Cardiac muscle cell (in vitro differentiated cells and primary cell): ENCODE measurements around the gene SMYD3. TPM values are rescaled to one million over a fixed set of nuclear protein-coding genes. Genes with fewer than 3 reads are reported as not detected.

Experiments
- DNase-seq, 2 donors: peaks; one replicate each; pipeline versions ENCODE4 v3.0.0 to v3.0.0-alpha.2; 2010 to 2017; ENCODE audit warnings: low read depth in 1 of 2, low spot score in 1 of 2
- H3K27ac ChIP-seq: fragments of 200-600 bp; sonication (generic); 2 replicates; pipeline ENCODE4 v1.5.1; 2016
- H3K27me3 ChIP-seq: fragments of 200-600 bp; sonication (generic); 2 replicates; pipeline ENCODE4 v1.6.0; 2016; ENCODE audit warnings: control low read depth
- H3K36me3 ChIP-seq: fragments of 200-600 bp; sonication (generic); 2 replicates; pipeline ENCODE4 v1.5.1; 2016; ENCODE audit warnings: control low read depth
- H3K4me1 ChIP-seq: fragments of 200-600 bp; sonication (generic); 2 replicates; pipeline ENCODE4 v1.8.1; 2017; ENCODE audit warnings: low read depth, mild to moderate bottlenecking, mixed run types
- H3K4me3 ChIP-seq: fragments of 200-600 bp; sonication (generic); 2 replicates; pipeline ENCODE4 v1.5.1; 2016; ENCODE audit warnings: mild to moderate bottlenecking
- H3K9me3 ChIP-seq: fragments of 200-600 bp; sonication (generic); 2 replicates; pipeline ENCODE4 v1.5.1; 2017; ENCODE audit warnings: low read depth, mild to moderate bottlenecking, control low read depth
- polyA plus RNA-seq: library from polyadenylated mRNA; unstranded; fragments of >200 nt; fragmentation: Nextera tagmentation; extraction: Ambion mirVana; gene quantifications from 2 replicates; pipeline ENCODE4 v1.2.1, GENCODE V29; 2016
- total RNA-seq: library from RNA; depleted of rRNA; stranded (reverse); fragments of >200 nt; gene quantifications from 2 replicates; pipeline ENCODE4 v1.2.3, GENCODE V29; 2016
- TF ChIP-seq, protein P1 (sequence below): IDR thresholded peaks from 2 replicates; pipeline ENCODE4 v1.5.1; 2012; ENCODE audit warnings: low read depth, mild to moderate bottlenecking, low read length

SMYD3 gene
- total and polyA plus RNA-seq, 2 experiments from 2014 or later: 47.2 to 50.8 TPM

DNA sequence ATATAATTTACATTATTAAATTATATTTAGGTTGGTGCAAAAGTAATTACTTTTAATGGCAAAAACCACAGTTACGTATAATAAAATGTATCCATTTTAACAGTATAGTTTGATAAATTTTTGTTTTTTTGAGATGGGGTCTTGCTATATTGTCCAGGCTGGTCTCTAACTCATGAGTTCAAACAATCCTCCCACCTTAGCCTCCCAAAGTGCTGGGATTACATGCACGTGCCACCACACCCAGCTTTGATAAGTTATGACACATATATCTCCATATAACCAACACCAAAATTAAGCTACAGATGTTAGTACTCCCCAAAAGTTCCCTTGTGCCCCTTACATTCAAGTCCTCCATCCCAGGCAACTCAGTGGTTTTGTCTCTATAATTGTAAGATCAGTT is 163.1 kb downstream of the SMYD3 start:
- no peak overlapping the region for H3K27ac ChIP-seq
- H3K4me1 ChIP-seq: no peaks in the 10 kb centered on the region
- no peaks in the 10 kb centered on the region for H3K27me3 ChIP-seq
- DNase-seq: no peak
- H3K36me3 ChIP-seq: no peaks in the 10 kb centered on the region
- no peaks in the 10 kb centered on the region for H3K9me3 ChIP-seq
- no peak overlapping the region for H3K4me3 ChIP-seq
- TF ChIP-seq, protein P1, sequence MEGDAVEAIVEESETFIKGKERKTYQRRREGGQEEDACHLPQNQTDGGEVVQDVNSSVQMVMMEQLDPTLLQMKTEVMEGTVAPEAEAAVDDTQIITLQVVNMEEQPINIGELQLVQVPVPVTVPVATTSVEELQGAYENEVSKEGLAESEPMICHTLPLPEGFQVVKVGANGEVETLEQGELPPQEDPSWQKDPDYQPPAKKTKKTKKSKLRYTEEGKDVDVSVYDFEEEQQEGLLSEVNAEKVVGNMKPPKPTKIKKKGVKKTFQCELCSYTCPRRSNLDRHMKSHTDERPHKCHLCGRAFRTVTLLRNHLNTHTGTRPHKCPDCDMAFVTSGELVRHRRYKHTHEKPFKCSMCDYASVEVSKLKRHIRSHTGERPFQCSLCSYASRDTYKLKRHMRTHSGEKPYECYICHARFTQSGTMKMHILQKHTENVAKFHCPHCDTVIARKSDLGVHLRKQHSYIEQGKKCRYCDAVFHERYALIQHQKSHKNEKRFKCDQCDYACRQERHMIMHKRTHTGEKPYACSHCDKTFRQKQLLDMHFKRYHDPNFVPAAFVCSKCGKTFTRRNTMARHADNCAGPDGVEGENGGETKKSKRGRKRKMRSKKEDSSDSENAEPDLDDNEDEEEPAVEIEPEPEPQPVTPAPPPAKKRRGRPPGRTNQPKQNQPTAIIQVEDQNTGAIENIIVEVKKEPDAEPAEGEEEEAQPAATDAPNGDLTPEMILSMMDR: no peak

GRCh38 chr1:246343251-246343650 is 163.8 kb downstream of the SMYD3 start:
- Histone ChIP-seq H3K27ac (no peak overlapping the region), H3K9me3 (no peaks in the 10 kb centered on the region), H3K27me3 (no peaks in the 10 kb centered on the region), H3K4me3 (no peak overlapping the region), H3K4me1 (no peaks in the 10 kb centered on the region), H3K36me3 (no peaks in the 10 kb centered on the region)
- DNase-seq: no peak
- TF ChIP-seq, protein P1: no peak

- Histone ChIP-seq H3K9me3 (no peaks in the 10 kb centered on the region), H3K27me3 (no peaks in the 10 kb centered on the region), H3K27ac (no peak overlapping the region), H3K36me3 (no peaks in the 10 kb centered on the region), H3K4me3 (no peak overlapping the region), H3K4me1 (no peaks in the 10 kb centered on the region)
- TF ChIP-seq, protein P1: no peak
- no peak for DNase-seq
These were observed 168.5 kb downstream of the SMYD3 start for GRCh38 chr1:246338546-246338945.

- H3K27me3 ChIP-seq: no peaks in the 10 kb centered on the region
- H3K4me3 ChIP-seq: no peak overlapping the region
- no peaks in the 10 kb centered on the region for H3K4me1 ChIP-seq
- TF ChIP-seq, protein P1: no peak
- no peak overlapping the region for H3K27ac ChIP-seq
- no peaks in the 10 kb centered on the region for H3K36me3 ChIP-seq
- H3K9me3 ChIP-seq: no peaks in the 10 kb centered on the region
- DNase-seq: no peak
These were observed 169.0 kb downstream of the SMYD3 start for GRCh38 chr1:246338098-246338497.

DNA sequence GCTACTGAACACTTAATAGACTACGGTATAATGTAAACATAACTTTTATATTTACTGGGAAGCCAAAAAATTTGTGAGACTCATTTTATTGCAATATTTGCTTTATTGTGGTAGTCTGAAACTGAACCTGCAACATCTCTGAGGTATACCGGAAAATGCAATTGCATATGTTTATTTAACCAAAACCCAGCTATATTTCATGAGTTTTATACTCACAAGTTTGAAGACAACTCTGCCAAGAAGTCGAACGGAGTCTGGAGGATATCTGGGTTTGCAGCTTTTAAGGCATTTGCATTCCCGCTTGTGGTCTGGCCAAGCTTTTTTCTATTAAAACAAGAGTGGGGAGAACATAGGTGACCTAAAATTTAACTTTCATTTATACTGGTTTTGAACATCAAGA is 171.9 kb downstream of the SMYD3 start:
- TF ChIP-seq, protein P1: no peak
- no peak for DNase-seq
- H3K36me3 ChIP-seq: no peaks in the 10 kb centered on the region
- no peak overlapping the region for H3K27ac ChIP-seq
- H3K27me3 ChIP-seq: no peaks in the 10 kb centered on the region
- H3K4me1 ChIP-seq: peaks cover 9% of the 10 kb centered on the region
- H3K4me3 ChIP-seq: no peak overlapping the region
- no peaks in the 10 kb centered on the region for H3K9me3 ChIP-seq

- H3K36me3 ChIP-seq: no peaks in the 10 kb centered on the region
- DNase-seq: no peak
- no peak overlapping the region for H3K27ac ChIP-seq
- H3K9me3 ChIP-seq: no peaks in the 10 kb centered on the region
- no peaks in the 10 kb centered on the region for H3K27me3 ChIP-seq
- peaks cover 9% of the 10 kb centered on the region for H3K4me1 ChIP-seq
- TF ChIP-seq, protein P1: no peak
- H3K4me3 ChIP-seq: no peak overlapping the region
These were observed 173.2 kb downstream of the SMYD3 start for GRCh38 chr1:246333855-246334254.
